ENCODE measurements around the gene SH3PXD2A.

Gene SH3PXD2A

DNA sequence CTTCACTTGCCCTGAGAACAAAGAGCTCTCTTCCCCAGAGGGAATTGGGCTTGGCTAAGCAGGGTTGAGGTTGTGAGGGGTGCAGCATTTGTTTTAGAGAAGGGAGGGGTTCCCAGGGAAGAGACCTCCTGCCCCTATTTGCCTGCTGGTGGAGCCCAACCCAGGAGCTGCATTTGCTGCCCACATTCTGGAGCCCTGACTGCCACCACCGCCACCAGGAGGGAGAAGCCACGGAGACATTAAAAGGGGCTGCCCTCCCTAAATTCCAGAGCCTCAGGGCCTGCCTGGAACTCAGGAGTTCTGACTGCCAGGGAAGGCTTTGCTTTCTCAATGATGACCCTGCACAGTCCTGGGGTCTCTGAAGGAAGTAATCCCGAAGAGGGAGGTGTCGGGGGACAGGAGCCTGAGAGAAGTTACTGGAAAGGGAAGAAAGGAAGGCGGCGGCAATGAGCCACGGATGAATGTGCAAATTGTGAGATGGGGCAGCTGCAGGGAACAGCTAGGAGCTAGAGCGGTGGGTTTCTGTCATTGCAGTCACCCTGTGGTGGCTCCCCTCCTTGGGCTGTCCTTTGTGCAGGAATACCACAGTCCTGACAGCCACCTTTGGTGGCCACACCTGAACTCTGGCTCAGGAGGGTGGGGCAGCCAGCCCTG lies 310.6 kb downstream of the SH3PXD2A start:
- DNase-seq (ENCODE audit: low spot score) = no peak
